CD4-positive, alpha-beta T cell (primary cell): ENCODE results near the gene SOX8. TPM values are rescaled to one million over a fixed set of nuclear protein-coding genes. Genes with fewer than 3 reads are reported as not detected.

ENCODE experiments used
- ATAC-seq: fragments of 200-7000 bp; cut with Tn5 transposase; one replicate; pipeline ENCODE4 v1.10.0; 2022; ENCODE audit warnings: mild to moderate bottlenecking; ENCODE audit not compliant: poor library complexity
- CTCF ChIA-PET: fragments of 350-600 bp; sonication (Branson Sonifier 250); formaldehyde crosslinking; loops from one replicate; lab custom pipeline; 2021; ENCODE audit warnings: antibody characterized with exemption, inconsistent platforms; lab: Charles Lee
- POLR2A ChIA-PET: fragments of 350-600 bp; sonication (Branson Sonifier 250); formaldehyde crosslinking; loops from one replicate; lab custom pipeline; 2021; ENCODE audit warnings: antibody characterized with exemption, inconsistent platforms; lab: Charles Lee
- DNase-seq, 14 experiments: peaks; one replicate each; pipeline ENCODE4 v3.0.0-alpha.2; 2013 to 2020; ENCODE audit warnings: mixed read lengths in 2 of 14
- H3K27ac ChIP-seq, 2 donors: one replicate each; pipeline versions ENCODE4 v1.5.1 to v1.7.0; 2013; ENCODE audit warnings: low read length in 2 of 2, low read depth in 1 of 2, mild to moderate bottlenecking in 1 of 2
- H3K27me3 ChIP-seq, 2 experiments: 1 replicate in 1 of 2; 2 replicates in 1 of 2; pipeline versions ENCODE4 v1.6.1 to v1.7.0; 2013; ENCODE audit warnings: low read length in 2 of 2, control low read depth in 1 of 2, mild to moderate bottlenecking in 1 of 2, moderate library complexity in 1 of 2; ENCODE audit not compliant: insufficient read depth in 2 of 2, control insufficient read depth in 1 of 2
- H3K36me3 ChIP-seq: one replicate; pipeline ENCODE4 v1.6.1; 2013; ENCODE audit warnings: low read length, control low read depth; ENCODE audit not compliant: insufficient read depth
- H3K4me1 ChIP-seq: one replicate; pipeline ENCODE4 v1.6.1; 2013; ENCODE audit warnings: low read length, control low read depth; ENCODE audit not compliant: insufficient read depth
- H3K4me3 ChIP-seq: one replicate; pipeline ENCODE4 v1.5.1; 2013; ENCODE audit warnings: mild to moderate bottlenecking, low read length, moderate library complexity
- H3K9me3 ChIP-seq, 2 experiments: 1 replicate in 1 of 2; 2 replicates in 1 of 2; pipeline versions ENCODE4 v1.6.1 to v1.7.0; 2013; ENCODE audit warnings: low read length in 2 of 2, mild to moderate bottlenecking in 2 of 2, control low read depth in 1 of 2, moderate library complexity in 1 of 2; ENCODE audit not compliant: control insufficient read depth in 1 of 2, insufficient read depth in 1 of 2
- H3K27ac Mint-ChIP-seq: one replicate; pipeline ENCODE4 v1.8.0; 2020; ENCODE audit warnings: mixed read lengths
- H3K27me3 Mint-ChIP-seq: one replicate; pipeline ENCODE4 v1.8.0; 2021; ENCODE audit warnings: mixed read lengths
- H3K36me3 Mint-ChIP-seq: one replicate; pipeline ENCODE4 v1.8.0; 2021; ENCODE audit warnings: low read depth, mixed read lengths
- H3K4me1 Mint-ChIP-seq: one replicate; pipeline ENCODE4 v1.8.0; 2021; ENCODE audit warnings: low read depth, mixed read lengths
- H3K4me3 Mint-ChIP-seq: one replicate; pipeline ENCODE4 v1.8.0; 2020; ENCODE audit warnings: mild to moderate bottlenecking, mixed read lengths
- H3K9me3 Mint-ChIP-seq: one replicate; pipeline ENCODE4 v1.8.0; 2020; ENCODE audit warnings: mixed read lengths
- intact Hi-C, 2 experiments: fragments of 100-400 bp; cut with DNase I in 1 of 2; cut with micrococcal nuclease in 1 of 2; formaldehyde crosslinking; loops; one replicate each; pipeline versions ENCODE4 v1.15.1 to v1.9.0; 2023 to 2025; cut with DNase I, micrococcal nuclease
- total RNA-seq, 174 experiments: library from RNA in 2 of 174; stranded (reverse) in 2 of 174; gene quantifications; one replicate each; pipeline ENCODE4 v1.2.3 and lab custom pipeline; 2021 to 2026
- TF ChIP-seq, protein P1 (sequence below): fragments of 200-600 bp; IDR thresholded peaks from one replicate; pipeline ENCODE4 v1.8.0; 2022; ENCODE audit warnings: antibody characterized with exemption, mild to moderate bottlenecking

The SOX8 gene
- total RNA-seq, 2 experiments from 2014 or later: 1.4 to 2.3 TPM

DNA sequence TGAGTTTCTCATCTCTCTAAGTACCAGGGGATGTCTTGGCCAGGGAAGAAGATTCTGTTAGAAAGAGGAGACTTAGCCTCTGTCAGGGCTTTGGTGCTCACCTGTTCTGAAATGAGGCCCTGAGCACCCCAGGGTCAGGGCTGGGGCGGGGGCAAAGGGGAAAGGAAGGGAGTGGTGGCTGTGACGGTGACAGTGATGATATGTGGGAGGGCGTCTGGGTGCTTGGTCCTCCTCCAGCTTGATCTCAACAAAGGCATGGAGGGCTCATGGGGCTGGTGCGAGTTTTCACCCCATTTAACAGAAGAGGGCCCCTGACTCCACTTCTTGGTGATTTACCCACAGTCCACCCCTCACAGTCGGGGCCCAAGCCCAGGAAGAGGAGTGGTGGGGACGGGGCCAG is 15.1 kb downstream of the SOX8 start:
- CTCF ChIA-PET: no interaction called here

GRCh38 chr16:997440-998051 is 16.0 kb downstream of the SOX8 start:
- Mint-ChIP-seq H3K36me3 (no peaks in the 10 kb centered on the region), H3K27ac (peak overlapping the region; percentile 88), H3K4me3 (peak overlapping the region; percentile 88), H3K4me1 (peaks cover 44% of the 10 kb centered on the region), H3K27me3 (no peaks in the 10 kb centered on the region), H3K9me3 (no peaks in the 10 kb centered on the region)
- Histone ChIP-seq H3K27me3 (no peaks in the 10 kb centered on the region), H3K9me3 (peaks cover 0 to 6% of the 10 kb centered on the region in 2 experiments), H3K27ac (peak overlapping the region; percentile 57 to 80), H3K36me3 (no peaks in the 10 kb centered on the region), H3K4me3 (peak overlapping the region; percentile 67), H3K4me1 (peaks cover 75% of the 10 kb centered on the region)
- TF ChIP-seq, protein P1, sequence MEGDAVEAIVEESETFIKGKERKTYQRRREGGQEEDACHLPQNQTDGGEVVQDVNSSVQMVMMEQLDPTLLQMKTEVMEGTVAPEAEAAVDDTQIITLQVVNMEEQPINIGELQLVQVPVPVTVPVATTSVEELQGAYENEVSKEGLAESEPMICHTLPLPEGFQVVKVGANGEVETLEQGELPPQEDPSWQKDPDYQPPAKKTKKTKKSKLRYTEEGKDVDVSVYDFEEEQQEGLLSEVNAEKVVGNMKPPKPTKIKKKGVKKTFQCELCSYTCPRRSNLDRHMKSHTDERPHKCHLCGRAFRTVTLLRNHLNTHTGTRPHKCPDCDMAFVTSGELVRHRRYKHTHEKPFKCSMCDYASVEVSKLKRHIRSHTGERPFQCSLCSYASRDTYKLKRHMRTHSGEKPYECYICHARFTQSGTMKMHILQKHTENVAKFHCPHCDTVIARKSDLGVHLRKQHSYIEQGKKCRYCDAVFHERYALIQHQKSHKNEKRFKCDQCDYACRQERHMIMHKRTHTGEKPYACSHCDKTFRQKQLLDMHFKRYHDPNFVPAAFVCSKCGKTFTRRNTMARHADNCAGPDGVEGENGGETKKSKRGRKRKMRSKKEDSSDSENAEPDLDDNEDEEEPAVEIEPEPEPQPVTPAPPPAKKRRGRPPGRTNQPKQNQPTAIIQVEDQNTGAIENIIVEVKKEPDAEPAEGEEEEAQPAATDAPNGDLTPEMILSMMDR: no peak
- peak; percentile 27 to 84 (median 63) for DNase-seq
- ATAC-seq: peak; percentile 78
- ChIA-PET CTCF (interaction anchor here (1.0 to 1.4 kb wide), 2 partner anchors 33 to 60 kb away, joined by 5 read pairs; no protein-coding TSS in a partner anchor), POLR2A (interaction anchor here (0.8 to 5.5 kb wide), 8 partner anchors 11 to 191 kb away, joined by 3 to 78 read pairs (median 6); partner anchors contain the start of genes LMF1 and SOX8)
- intact Hi-C loops: no loop called here

More for the DNA sequence above, 15.1 kb downstream of the SOX8 start:
- no peaks in the 10 kb centered on the region for H3K36me3 Mint-ChIP-seq
- H3K4me3 Mint-ChIP-seq: peak overlapping the region; percentile 88
- POLR2A ChIA-PET: interaction anchor here (1.8 to 5.5 kb wide), 3 partner anchors 15 to 33 kb away, joined by 6 to 78 read pairs (median 18); partner anchors contain the start of genes LMF1 and SOX8
- intact Hi-C loops: loop anchor here in 1 of 2 experiments (1.0 kb wide), 1 partner anchor 59 kb away; no protein-coding TSS in a partner anchor
- Histone ChIP-seq H3K4me1 (peaks cover 67% of the 10 kb centered on the region), H3K9me3 (peaks cover 0 to 5% of the 10 kb centered on the region in 2 experiments), H3K4me3 (peak overlapping the region; percentile 67), H3K27ac (peak overlapping the region; percentile 57 to 80), H3K27me3 (no peaks in the 10 kb centered on the region), H3K36me3 (no peaks in the 10 kb centered on the region)
- TF ChIP-seq, protein P1: no peak
- H3K27me3 Mint-ChIP-seq: no peaks in the 10 kb centered on the region
- H3K4me1 Mint-ChIP-seq: peaks cover 42% of the 10 kb centered on the region
- DNase-seq: peak in 10 of 14 experiments; percentile 18 to 78 (median 51)
- no peaks in the 10 kb centered on the region for H3K9me3 Mint-ChIP-seq
- peak overlapping the region; percentile 88 for H3K27ac Mint-ChIP-seq
- peak; percentile 68 for ATAC-seq

GRCh38 chr16:998211-998610 is 16.6 kb downstream of the SOX8 start:
- Histone ChIP-seq H3K4me1 (peaks cover 82% of the 10 kb centered on the region), H3K27me3 (no peaks in the 10 kb centered on the region), H3K4me3 (peak overlapping the region; percentile 67), H3K27ac (peak overlapping the region; percentile 57 to 80), H3K9me3 (peaks cover 0 to 6% of the 10 kb centered on the region in 2 experiments), H3K36me3 (no peaks in the 10 kb centered on the region)
- intact Hi-C loops: no loop called here
- peak overlapping the region; percentile 88 for H3K4me3 Mint-ChIP-seq
- CTCF ChIA-PET: interaction anchor here (1.0 to 1.4 kb wide), 2 partner anchors 34 to 59 kb away, joined by 5 read pairs; no protein-coding TSS in a partner anchor
- H3K27ac Mint-ChIP-seq: peak overlapping the region; percentile 88
- no peaks in the 10 kb centered on the region for H3K9me3 Mint-ChIP-seq
- peaks cover 49% of the 10 kb centered on the region for H3K4me1 Mint-ChIP-seq
- POLR2A ChIA-PET: interaction anchor here (0.8 to 5.5 kb wide), 8 partner anchors 11 to 191 kb away, joined by 3 to 78 read pairs (median 6); partner anchors contain the start of genes LMF1 and SOX8
- ATAC-seq (no peak), DNase-seq (peak in 3 of 14 experiments; percentile 31 to 46 (median 32))
- TF ChIP-seq, protein P1: no peak
- no peaks in the 10 kb centered on the region for H3K36me3 Mint-ChIP-seq
- no peaks in the 10 kb centered on the region for H3K27me3 Mint-ChIP-seq
